Lung (tissue), 12 donors: ENCODE measurements around the gene TRABD2B. TPM values are rescaled to one million over a fixed set of nuclear protein-coding genes. Genes with fewer than 3 reads are reported as not detected.
A peak's percentile ranks its signal among the peaks of the same experiment; 100 is the strongest.

Experiments
- ATAC-seq: fragments of 200-7000 bp; cut with Tn5 transposase; one replicate; pipeline ENCODE4 v1.9.1; 2020; ENCODE audit warnings: moderate number of reproducible peaks; ENCODE audit not compliant: insufficient read depth, low FRiP score
- DNase-seq, 3 donors: peaks; one replicate each; pipeline ENCODE4 v3.0.0-alpha.2; 2013 to 2017
- H3K27ac ChIP-seq, 2 donors: one replicate each; pipeline ENCODE4 v1.5.1; 2013; ENCODE audit warnings: mild to moderate bottlenecking in 2 of 2, moderate library complexity in 2 of 2, control low read depth in 1 of 2, inconsistent platforms in 1 of 2, low read depth in 1 of 2, low read length in 1 of 2
- H3K27me3 ChIP-seq, 3 donors: one replicate each; pipeline ENCODE4 v1.5.1; 2013; ENCODE audit warnings: low read length in 2 of 3; ENCODE audit not compliant: control insufficient read depth in 3 of 3, insufficient read depth in 3 of 3
- H3K36me3 ChIP-seq, 4 donors: one replicate each; pipeline ENCODE4 v1.5.1; 2013; ENCODE audit warnings: low read length in 4 of 4, mild to moderate bottlenecking in 1 of 4, moderate library complexity in 1 of 4; ENCODE audit not compliant: control insufficient read depth in 4 of 4, insufficient read depth in 4 of 4
- H3K4me1 ChIP-seq, 5 donors: one replicate each; pipeline ENCODE4 v1.5.1; 2013; ENCODE audit warnings: low read length in 5 of 5, mild to moderate bottlenecking in 2 of 5, moderate library complexity in 1 of 5; ENCODE audit not compliant: control insufficient read depth in 5 of 5, insufficient read depth in 5 of 5
- H3K4me3 ChIP-seq: one replicate; pipeline ENCODE4 v1.5.1; 2013; ENCODE audit warnings: mild to moderate bottlenecking, control low read depth, moderate library complexity
- H3K9ac ChIP-seq, 2 donors: one replicate each; pipeline ENCODE4 v1.5.1; 2013; ENCODE audit warnings: low read length in 2 of 2, control low read depth in 1 of 2; ENCODE audit not compliant: insufficient read depth in 1 of 2
- H3K9me3 ChIP-seq, 4 donors: one replicate each; pipeline ENCODE4 v1.5.1; 2013; ENCODE audit warnings: low read length in 3 of 4, mild to moderate bottlenecking in 1 of 4, moderate library complexity in 1 of 4; ENCODE audit not compliant: control insufficient read depth in 4 of 4, insufficient read depth in 3 of 4
- CTCF ChIP-seq: IDR thresholded peaks from 2 replicates; pipeline ENCODE4 v1.5.1; 2012; ENCODE audit warnings: mild to moderate bottlenecking; ENCODE audit errors: control extremely low read depth, extremely low read depth
- WGBS, 2 donors: extraction: QIAGEN DNeasy Blood & Tissue Kit; methylation state at CpG; one replicate each; pipeline ENCODE4 v1.1.7; 2013; 5-methylcytosine and 5-hydroxymethylcytosine counted together
- polyA plus RNA-seq, 2 donors: library from polyadenylated mRNA; stranded (reverse); fragments of 200-250 nt; gene quantifications; one replicate each; pipeline ENCODE4 v1.2.1, GENCODE V29; 2013
- total RNA-seq, 2 donors: library from RNA; depleted of rRNA in 1 of 2; stranded (reverse); fragments of >200 nt in 1 of 2; gene quantifications; one replicate each; pipeline ENCODE4 v1.2.1, GENCODE V29; 2014 to 2021
- donor health status: control.
- donor health status: control.
- donor health status: Bipolar disorder and iron deficiency.
- donor health status: healthy.
- donor health status: DM: yes; HTN: yes; CAD: no.

Gene TRABD2B
- total and polyA plus RNA-seq, 4 donors: 0.37 to 1.9 (median 0.64) TPM

GRCh38 chr1:48026275-48026674 is 29.1 kb upstream of the TRABD2B start:
- Histone ChIP-seq H3K36me3 (no peaks in the 10 kb centered on the region), H3K27me3 (no peaks in the 10 kb centered on the region), H3K9ac (no peak overlapping the region), H3K9me3 (no peaks in the 10 kb centered on the region), H3K4me3 (no peak overlapping the region), H3K4me1 (no peaks in the 10 kb centered on the region), H3K27ac (no peak overlapping the region)
- no peak for TF ChIP-seq CTCF
- WGBS, 2 donors: 69 to 71% methylated on average over 2 of the region's 2 CpGs
- DNase-seq: peak in 1 of 3 donors; percentile 3
- ATAC-seq: no peak

- TF ChIP-seq CTCF: no peak
- ATAC-seq: no peak
- Histone ChIP-seq H3K27ac (no peak overlapping the region), H3K9me3 (no peaks in the 10 kb centered on the region), H3K36me3 (no peaks in the 10 kb centered on the region), H3K4me1 (peaks cover 0 to 1% (median 0%) of the 10 kb centered on the region in 5 donors), H3K27me3 (no peaks in the 10 kb centered on the region), H3K4me3 (no peak overlapping the region), H3K9ac (no peak overlapping the region)
- DNase-seq: peak in 1 of 3 donors; percentile 2
These were observed 27.9 kb upstream of the TRABD2B start for GRCh38 chr1:48025076-48025475.

GRCh38 chr1:48023488-48023887 is 26.3 kb upstream of the TRABD2B start:
- no peak overlapping the region for H3K27ac ChIP-seq
- 86 to 90% methylated on average over 6 of the region's 6 CpGs for WGBS, 2 donors
- no peak overlapping the region for H3K9ac ChIP-seq
- DNase-seq (no peak), ATAC-seq (no peak)
- no peaks in the 10 kb centered on the region for H3K9me3 ChIP-seq
- no peak overlapping the region for H3K4me3 ChIP-seq
- H3K36me3 ChIP-seq: no peaks in the 10 kb centered on the region
- no peak for TF ChIP-seq CTCF
- H3K27me3 ChIP-seq: no peaks in the 10 kb centered on the region
- peaks cover 0 to 13% (median 0%) of the 10 kb centered on the region in 5 donors for H3K4me1 ChIP-seq

GRCh38 chr1:48022306-48022705 is 25.1 kb upstream of the TRABD2B start:
- Histone ChIP-seq H3K9ac (no peak overlapping the region), H3K36me3 (no peaks in the 10 kb centered on the region), H3K4me1 (peaks cover 0 to 25% (median 0%) of the 10 kb centered on the region in 5 donors), H3K9me3 (no peaks in the 10 kb centered on the region), H3K27ac (no peak overlapping the region), H3K27me3 (no peaks in the 10 kb centered on the region), H3K4me3 (no peak overlapping the region)
- TF ChIP-seq CTCF: no peak
- ATAC-seq (no peak), DNase-seq (no peak)
- WGBS, 2 donors: 65 to 76% methylated on average over 3 of the region's 3 CpGs
